ENCODE results near the gene SERPIND1.
A peak's percentile ranks its signal among the peaks of the same experiment; 100 is the strongest.

Gene SERPIND1

DNA sequence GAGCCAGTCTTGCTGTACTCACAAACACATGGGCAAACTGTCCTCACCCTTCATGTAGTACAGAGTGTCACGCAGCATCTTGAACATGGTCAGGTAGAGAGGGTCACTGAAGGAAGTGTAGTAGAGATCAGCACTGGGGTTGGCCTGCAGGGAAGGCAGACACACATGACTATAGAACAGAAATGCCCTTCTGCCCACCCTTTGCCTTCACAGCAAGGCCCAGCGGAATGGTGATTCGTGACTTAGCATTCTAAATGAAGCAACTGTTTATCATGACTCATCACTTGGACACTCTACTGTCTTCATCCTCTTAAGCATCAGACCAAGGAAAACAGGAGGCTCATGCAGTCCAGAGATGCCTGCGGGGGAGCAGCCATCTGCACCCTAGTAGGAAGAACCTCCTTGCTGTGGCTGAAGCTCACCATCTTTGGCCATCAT, 33.4 kb downstream of the SERPIND1 start:
- no peak for DNase-seq
- Histone ChIP-seq H3K27me3 (replicated peaks in 2 of 5; ENCODE audit: control insufficient read depth in 4 of 5, insufficient read depth in 5 of 5, low read length in 4 of 5) (no peaks in the 10 kb centered on the region), H3K9me3 (ENCODE audit: control extremely low read depth in 1 of 5, control insufficient read depth in 4 of 5, insufficient read depth in 2 of 5, low read depth in 1 of 5, low read length in 4 of 5) (no peaks in the 10 kb centered on the region), H3K4me3 (ENCODE audit: control insufficient read depth in 1 of 7, extremely low read depth in 1 of 7, insufficient read depth in 4 of 7, low read depth in 2 of 7, low read length in 6 of 7) (no peak overlapping the region), H3K27ac (ENCODE audit: insufficient read depth in 1 of 2, low read depth in 1 of 2, low read length in 2 of 2, poor library complexity in 1 of 2, severe bottlenecking in 2 of 2) (no peak overlapping the region), H3K4me1 (ENCODE audit: control extremely low read depth in 1 of 4, control insufficient read depth in 4 of 4, insufficient read depth in 4 of 4, low read length in 3 of 4) (no peaks in the 10 kb centered on the region), H3K36me3 (ENCODE audit: control insufficient read depth in 4 of 4, insufficient read depth in 4 of 4, low read length in 3 of 4) (peaks cover 33 to 77% (median 60%) of the 10 kb centered on the region in 4 experiments)
- CTCF ChIA-PET = interaction anchor here (0.6 to 1.2 kb wide), 3 partner anchors 47 to 1520 kb away, joined by 3 to 5 read pairs (median 4); no protein-coding TSS in a partner anchor
- POLR2A ChIA-PET = no interaction called here
- 88% methylated on average over 2 of the region's 4 CpGs for WGBS (ENCODE audit: insufficient coverage)

DNA sequence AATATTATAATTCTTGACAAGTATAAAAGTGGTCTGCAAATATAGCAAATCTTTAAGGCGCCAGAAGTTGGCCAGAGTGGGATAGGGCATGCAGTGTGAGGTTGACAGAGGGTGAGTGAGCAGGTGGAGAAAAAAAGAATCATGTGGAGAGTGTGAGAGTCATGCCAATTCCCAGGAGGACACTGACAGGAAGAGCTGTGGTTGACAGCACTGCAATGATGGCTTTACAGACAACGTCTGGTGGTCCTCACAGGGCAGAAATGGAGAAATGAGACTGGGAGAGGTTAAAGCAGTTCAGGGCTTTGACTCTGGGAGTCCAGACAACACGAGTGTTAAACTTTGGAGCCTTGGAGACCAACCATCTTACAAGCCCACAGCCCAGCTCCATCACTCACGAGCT, 34.9 kb downstream of the SERPIND1 start:
- WGBS (ENCODE audit: insufficient coverage) = 67% methylated on average over 2 of the region's 4 CpGs
- no peaks in the 10 kb centered on the region for H3K9me3 ChIP-seq (ENCODE audit: control extremely low read depth in 1 of 5, control insufficient read depth in 4 of 5, insufficient read depth in 2 of 5, low read depth in 1 of 5, low read length in 4 of 5)
- CTCF ChIA-PET = interaction anchor here (1.0 to 1.4 kb wide), 4 partner anchors 14 to 77 kb away, joined by 3 to 5 read pairs (median 3); no protein-coding TSS in a partner anchor
- H3K4me1 ChIP-seq (ENCODE audit: control extremely low read depth in 1 of 4, control insufficient read depth in 4 of 4, insufficient read depth in 4 of 4, low read length in 3 of 4) = no peaks in the 10 kb centered on the region
- H3K27me3 ChIP-seq (replicated peaks in 2 of 5; ENCODE audit: control insufficient read depth in 4 of 5, insufficient read depth in 5 of 5, low read length in 4 of 5) = no peaks in the 10 kb centered on the region
- H3K27ac ChIP-seq (ENCODE audit: insufficient read depth in 1 of 2, low read depth in 1 of 2, low read length in 2 of 2, poor library complexity in 1 of 2, severe bottlenecking in 2 of 2) = no peak overlapping the region
- no peak for DNase-seq
- POLR2A ChIA-PET = interaction anchor here (0.7 kb wide), 1 partner anchor 50 kb away, joined by 4 read pairs; the partner anchor contains the start of genes PI4KA and SNAP29
- peaks cover 32 to 75% (median 57%) of the 10 kb centered on the region in 4 experiments for H3K36me3 ChIP-seq (ENCODE audit: control insufficient read depth in 4 of 4, insufficient read depth in 4 of 4, low read length in 3 of 4)
- no peak overlapping the region for H3K4me3 ChIP-seq (ENCODE audit: control insufficient read depth in 1 of 7, extremely low read depth in 1 of 7, insufficient read depth in 4 of 7, low read depth in 2 of 7, low read length in 6 of 7)

DNA sequence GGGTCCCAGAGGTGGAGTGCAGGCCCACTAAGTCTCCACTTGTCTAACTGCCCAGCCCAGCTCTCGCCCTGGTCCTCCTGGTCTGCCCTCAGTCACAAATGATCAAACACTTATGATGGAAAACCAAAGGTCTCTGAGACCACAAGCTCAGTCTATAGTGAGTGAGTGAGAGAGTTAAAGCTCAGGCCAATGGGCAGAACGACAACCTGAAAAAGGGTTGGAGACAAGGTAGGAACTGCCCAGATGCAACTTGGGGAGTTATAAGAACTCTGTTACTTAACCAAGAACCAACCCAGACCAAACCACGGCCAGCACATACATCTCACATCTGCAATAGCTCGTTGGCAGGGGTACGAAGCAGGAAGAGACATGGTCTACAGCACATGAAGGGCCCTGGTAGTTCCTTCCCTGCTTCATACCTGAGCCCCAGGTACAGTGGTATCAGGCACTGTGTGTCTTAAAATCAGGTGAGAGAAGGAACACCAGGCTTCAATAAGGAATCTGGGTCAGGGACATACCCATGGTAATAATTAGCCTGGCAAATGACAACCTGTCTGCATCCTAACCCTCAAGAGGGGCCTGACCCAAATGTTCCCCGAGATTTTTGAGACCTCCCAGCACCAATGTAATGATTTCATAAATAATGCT, 35.7 kb downstream of the SERPIND1 start:
- 81% methylated on average over 2 of the region's 6 CpGs for WGBS (ENCODE audit: insufficient coverage)
- Histone ChIP-seq H3K4me3 (ENCODE audit: control insufficient read depth in 1 of 7, extremely low read depth in 1 of 7, insufficient read depth in 4 of 7, low read depth in 2 of 7, low read length in 6 of 7) (no peak overlapping the region), H3K27me3 (replicated peaks in 2 of 5; ENCODE audit: control insufficient read depth in 4 of 5, insufficient read depth in 5 of 5, low read length in 4 of 5) (no peaks in the 10 kb centered on the region), H3K9me3 (ENCODE audit: control extremely low read depth in 1 of 5, control insufficient read depth in 4 of 5, insufficient read depth in 2 of 5, low read depth in 1 of 5, low read length in 4 of 5) (no peaks in the 10 kb centered on the region), H3K27ac (ENCODE audit: insufficient read depth in 1 of 2, low read depth in 1 of 2, low read length in 2 of 2, poor library complexity in 1 of 2, severe bottlenecking in 2 of 2) (peak overlapping the region in 1 of 2 experiments; percentile 0), H3K36me3 (ENCODE audit: control insufficient read depth in 4 of 4, insufficient read depth in 4 of 4, low read length in 3 of 4) (peaks cover 33 to 73% (median 52%) of the 10 kb centered on the region in 4 experiments), H3K4me1 (ENCODE audit: control extremely low read depth in 1 of 4, control insufficient read depth in 4 of 4, insufficient read depth in 4 of 4, low read length in 3 of 4) (no peaks in the 10 kb centered on the region)
- CTCF ChIA-PET = interaction anchor here (1.0 to 1.5 kb wide), 3 partner anchors 10 to 47 kb away, joined by 3 to 4 read pairs (median 3); no protein-coding TSS in a partner anchor
- POLR2A ChIA-PET = no interaction called here
- DNase-seq = no peak

DNA sequence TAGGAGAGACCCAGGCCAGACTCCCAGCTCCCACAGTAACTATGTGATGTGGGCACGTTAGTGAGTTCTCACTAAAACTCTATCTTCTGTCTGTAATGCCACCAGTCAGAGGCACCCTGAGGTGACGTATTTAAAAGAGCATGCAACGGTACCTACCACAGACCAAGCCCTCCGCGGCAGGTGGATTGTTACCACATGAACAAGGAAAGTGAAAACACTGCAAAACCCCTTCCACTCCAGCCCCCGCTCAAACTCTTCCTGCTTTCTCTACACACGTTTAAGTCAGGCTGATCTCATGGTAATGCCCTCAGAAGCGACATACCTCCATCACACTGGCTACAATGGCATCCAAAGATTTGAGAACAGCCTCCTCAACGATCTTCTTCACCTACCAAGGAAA, 36.7 kb downstream of the SERPIND1 start:
- POLR2A ChIA-PET = no interaction called here
- CTCF ChIA-PET = interaction anchor here (0.5 to 1.5 kb wide), 3 partner anchors 10 to 118 kb away, joined by 3 to 4 read pairs (median 3); no protein-coding TSS in a partner anchor
- 97% methylated on average over 8 of the region's 9 CpGs for WGBS (ENCODE audit: insufficient coverage)
- Histone ChIP-seq H3K36me3 (ENCODE audit: control insufficient read depth in 4 of 4, insufficient read depth in 4 of 4, low read length in 3 of 4) (peaks cover 29 to 69% (median 48%) of the 10 kb centered on the region in 4 experiments), H3K9me3 (ENCODE audit: control extremely low read depth in 1 of 5, control insufficient read depth in 4 of 5, insufficient read depth in 2 of 5, low read depth in 1 of 5, low read length in 4 of 5) (no peaks in the 10 kb centered on the region), H3K4me1 (ENCODE audit: control extremely low read depth in 1 of 4, control insufficient read depth in 4 of 4, insufficient read depth in 4 of 4, low read length in 3 of 4) (no peaks in the 10 kb centered on the region), H3K27me3 (replicated peaks in 2 of 5; ENCODE audit: control insufficient read depth in 4 of 5, insufficient read depth in 5 of 5, low read length in 4 of 5) (no peaks in the 10 kb centered on the region), H3K4me3 (ENCODE audit: control insufficient read depth in 1 of 7, extremely low read depth in 1 of 7, insufficient read depth in 4 of 7, low read depth in 2 of 7, low read length in 6 of 7) (no peak overlapping the region), H3K27ac (ENCODE audit: insufficient read depth in 1 of 2, low read depth in 1 of 2, low read length in 2 of 2, poor library complexity in 1 of 2, severe bottlenecking in 2 of 2) (no peak overlapping the region)
- no peak for DNase-seq

DNA sequence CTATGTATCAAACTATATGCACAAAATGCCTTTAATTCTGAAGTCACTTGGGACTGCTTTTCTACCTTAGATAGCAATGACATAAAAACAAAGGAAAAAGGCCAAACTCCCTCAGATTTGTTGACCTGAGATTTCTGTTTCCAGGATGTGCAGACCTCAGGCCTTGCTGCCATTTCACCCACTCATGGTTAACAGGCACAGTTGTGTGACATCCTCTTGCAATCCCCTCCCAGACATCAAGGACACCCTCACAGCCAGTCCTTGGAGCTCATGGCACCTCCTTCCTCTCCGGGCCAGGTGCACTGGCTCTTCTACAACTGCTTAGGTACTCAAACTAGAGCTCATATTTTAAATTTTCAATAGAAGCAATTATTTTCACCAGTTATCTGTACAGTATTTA, 37.3 kb downstream of the SERPIND1 start:
- WGBS (ENCODE audit: insufficient coverage) = 100% methylated on average over 1 of the region's 1 CpG
- no peak overlapping the region for H3K4me3 ChIP-seq (ENCODE audit: control insufficient read depth in 1 of 7, extremely low read depth in 1 of 7, insufficient read depth in 4 of 7, low read depth in 2 of 7, low read length in 6 of 7)
- no peak for DNase-seq
- peaks cover 29 to 67% (median 45%) of the 10 kb centered on the region in 4 experiments for H3K36me3 ChIP-seq (ENCODE audit: control insufficient read depth in 4 of 4, insufficient read depth in 4 of 4, low read length in 3 of 4)
- no peak overlapping the region for H3K27ac ChIP-seq (ENCODE audit: insufficient read depth in 1 of 2, low read depth in 1 of 2, low read length in 2 of 2, poor library complexity in 1 of 2, severe bottlenecking in 2 of 2)
- H3K4me1 ChIP-seq (ENCODE audit: control extremely low read depth in 1 of 4, control insufficient read depth in 4 of 4, insufficient read depth in 4 of 4, low read length in 3 of 4) = no peaks in the 10 kb centered on the region
- H3K9me3 ChIP-seq (ENCODE audit: control extremely low read depth in 1 of 5, control insufficient read depth in 4 of 5, insufficient read depth in 2 of 5, low read depth in 1 of 5, low read length in 4 of 5) = no peaks in the 10 kb centered on the region
- H3K27me3 ChIP-seq (replicated peaks in 2 of 5; ENCODE audit: control insufficient read depth in 4 of 5, insufficient read depth in 5 of 5, low read length in 4 of 5) = no peaks in the 10 kb centered on the region
- CTCF ChIA-PET = interaction anchor here (0.9 to 4.8 kb wide), 3 partner anchors 7 to 40 kb away, joined by 3 to 22 read pairs (median 3); no protein-coding TSS in a partner anchor
- POLR2A ChIA-PET = no interaction called here

DNA sequence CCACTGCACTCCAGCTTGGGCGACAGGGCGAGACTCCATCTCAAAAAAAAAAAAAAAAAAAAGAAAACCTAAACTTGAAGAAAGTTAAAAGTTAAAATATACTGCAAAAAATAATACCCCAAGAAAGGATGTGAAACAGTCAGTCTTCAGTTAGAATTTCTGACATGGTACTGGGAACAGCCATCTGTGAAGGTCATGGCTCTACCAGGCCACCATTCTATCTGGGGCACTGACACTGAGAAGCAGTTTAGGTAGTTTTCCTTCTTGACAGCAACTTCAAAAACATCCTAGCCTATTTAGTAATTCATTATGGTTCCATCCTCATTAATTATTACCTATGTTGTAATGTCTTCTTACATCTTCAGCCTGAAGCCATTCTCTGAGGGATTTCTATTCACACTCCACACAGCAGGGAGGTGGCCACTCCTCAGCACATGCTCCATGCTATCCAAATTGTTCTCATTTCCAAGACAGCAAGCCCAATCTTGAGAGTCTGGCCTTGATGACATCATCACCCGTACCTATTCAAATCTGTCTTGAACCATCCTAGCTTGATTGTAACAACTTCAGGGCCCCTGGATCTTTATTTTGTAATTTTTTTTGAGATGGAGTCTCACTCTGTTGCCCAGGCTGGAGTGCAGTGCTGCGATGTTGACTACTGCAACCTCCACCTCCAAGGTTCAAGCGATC, 38.2 kb downstream of the SERPIND1 start:
- DNase-seq = no peak
- Histone ChIP-seq H3K4me1 (ENCODE audit: control extremely low read depth in 1 of 4, control insufficient read depth in 4 of 4, insufficient read depth in 4 of 4, low read length in 3 of 4) (no peaks in the 10 kb centered on the region), H3K36me3 (ENCODE audit: control insufficient read depth in 4 of 4, insufficient read depth in 4 of 4, low read length in 3 of 4) (peaks cover 28 to 69% (median 49%) of the 10 kb centered on the region in 4 experiments), H3K27me3 (replicated peaks in 2 of 5; ENCODE audit: control insufficient read depth in 4 of 5, insufficient read depth in 5 of 5, low read length in 4 of 5) (no peaks in the 10 kb centered on the region), H3K9me3 (ENCODE audit: control extremely low read depth in 1 of 5, control insufficient read depth in 4 of 5, insufficient read depth in 2 of 5, low read depth in 1 of 5, low read length in 4 of 5) (no peaks in the 10 kb centered on the region), H3K4me3 (ENCODE audit: control insufficient read depth in 1 of 7, extremely low read depth in 1 of 7, insufficient read depth in 4 of 7, low read depth in 2 of 7, low read length in 6 of 7) (no peak overlapping the region), H3K27ac (ENCODE audit: insufficient read depth in 1 of 2, low read depth in 1 of 2, low read length in 2 of 2, poor library complexity in 1 of 2, severe bottlenecking in 2 of 2) (no peak overlapping the region)
- 100% methylated on average over 2 of the region's 5 CpGs for WGBS (ENCODE audit: insufficient coverage)
- POLR2A ChIA-PET = interaction anchor here (0.6 kb wide), 1 partner anchor 1484 kb away, joined by 3 read pairs; no protein-coding TSS in a partner anchor
- CTCF ChIA-PET = interaction anchor here (0.9 to 4.8 kb wide), 2 partner anchors 8 to 39 kb away, joined by 3 to 22 read pairs; no protein-coding TSS in a partner anchor
